Measurements from ENCODE around the gene UNC5C. TPM values are rescaled to one million over a fixed set of nuclear protein-coding genes. Genes with fewer than 3 reads are reported as not detected.

Gene UNC5C
- total RNA-seq, 1 donor from 2014 or later: 43.8 TPM

GRCh38 chr4:95409127-95409526 lies 139.6 kb downstream of the UNC5C start:
- no peak for DNase-seq (ENCODE audit: low spot score, unreplicated experiment)
- H3K27ac Mint-ChIP-seq: peak overlapping the region; percentile 62
- peaks cover 40% of the 10 kb centered on the region for H3K4me1 Mint-ChIP-seq (ENCODE audit: low read depth)
- peaks cover 1% of the 10 kb centered on the region for H3K36me3 Mint-ChIP-seq (ENCODE audit: insufficient read depth)
- H3K9me3 Mint-ChIP-seq (ENCODE audit: low read depth): no peaks in the 10 kb centered on the region
- no peaks in the 10 kb centered on the region for H3K27me3 Mint-ChIP-seq
- no peak overlapping the region for H3K4me3 Mint-ChIP-seq (ENCODE audit: low read depth)
- TF ChIP-seq CTCF (IDR thresholded peaks at IDR 0.05; ENCODE audit: unreplicated experiment): no peak

GRCh38 chr4:95402299-95402698 lies 146.5 kb downstream of the UNC5C start:
- Mint-ChIP-seq H3K4me1 (ENCODE audit: low read depth) (peaks cover 14% of the 10 kb centered on the region), H3K9me3 (ENCODE audit: low read depth) (peaks cover 2% of the 10 kb centered on the region), H3K27me3 (no peaks in the 10 kb centered on the region), H3K36me3 (ENCODE audit: insufficient read depth) (peaks cover 6% of the 10 kb centered on the region), H3K27ac (no peak overlapping the region), H3K4me3 (ENCODE audit: low read depth) (no peak overlapping the region)
- TF ChIP-seq CTCF (IDR thresholded peaks at IDR 0.05; ENCODE audit: unreplicated experiment): no peak
- DNase-seq (ENCODE audit: low spot score, unreplicated experiment): no peak

GRCh38 chr4:95398217-95398616 lies 150.6 kb downstream of the UNC5C start:
- no peak for TF ChIP-seq CTCF (IDR thresholded peaks at IDR 0.05; ENCODE audit: unreplicated experiment)
- no peak for DNase-seq (ENCODE audit: low spot score, unreplicated experiment)
- H3K4me3 Mint-ChIP-seq (ENCODE audit: low read depth): no peak overlapping the region
- H3K36me3 Mint-ChIP-seq (ENCODE audit: insufficient read depth): peaks cover 6% of the 10 kb centered on the region
- H3K9me3 Mint-ChIP-seq (ENCODE audit: low read depth): peaks cover 2% of the 10 kb centered on the region
- peak overlapping the region; percentile 18 for H3K27ac Mint-ChIP-seq
- no peaks in the 10 kb centered on the region for H3K27me3 Mint-ChIP-seq
- peaks cover 16% of the 10 kb centered on the region for H3K4me1 Mint-ChIP-seq (ENCODE audit: low read depth)

- no peaks in the 10 kb centered on the region for H3K27me3 Mint-ChIP-seq
- peaks cover 16% of the 10 kb centered on the region for H3K4me1 Mint-ChIP-seq (ENCODE audit: low read depth)
- peaks cover 4% of the 10 kb centered on the region for H3K36me3 Mint-ChIP-seq (ENCODE audit: insufficient read depth)
- DNase-seq (ENCODE audit: low spot score, unreplicated experiment): no peak
- no peak overlapping the region for H3K27ac Mint-ChIP-seq
- H3K4me3 Mint-ChIP-seq (ENCODE audit: low read depth): no peak overlapping the region
- peaks cover 2% of the 10 kb centered on the region for H3K9me3 Mint-ChIP-seq (ENCODE audit: low read depth)
- no peak for TF ChIP-seq CTCF (IDR thresholded peaks at IDR 0.05; ENCODE audit: unreplicated experiment)
These were observed 153.9 kb downstream of the UNC5C start for GRCh38 chr4:95394752-95395306.

GRCh38 chr4:95393821-95394220 lies 155.0 kb downstream of the UNC5C start:
- Mint-ChIP-seq H3K9me3 (ENCODE audit: low read depth) (peaks cover 2% of the 10 kb centered on the region), H3K4me3 (ENCODE audit: low read depth) (no peak overlapping the region), H3K4me1 (ENCODE audit: low read depth) (peaks cover 11% of the 10 kb centered on the region), H3K27ac (no peak overlapping the region), H3K36me3 (ENCODE audit: insufficient read depth) (peaks cover 4% of the 10 kb centered on the region), H3K27me3 (no peaks in the 10 kb centered on the region)
- DNase-seq (ENCODE audit: low spot score, unreplicated experiment): no peak
- TF ChIP-seq CTCF (IDR thresholded peaks at IDR 0.05; ENCODE audit: unreplicated experiment): no peak

Measured in progenitor cell of endocrine pancreas (in vitro differentiated cells).